Ascending aorta (tissue), 2 donors: ENCODE results near the gene RXRA. TPM values are rescaled to one million over a fixed set of nuclear protein-coding genes. Genes with fewer than 3 reads are reported as not detected.
A peak's percentile ranks its signal among the peaks of the same experiment; 100 is the strongest.

Source experiments
- DNase-seq, 2 donors: peaks; one replicate each; pipeline ENCODE4 v3.0.0-alpha.2; 2019; ENCODE audit warnings: low spot score in 2 of 2
- H3K27ac ChIP-seq, 2 donors: fragments of 200-600 bp; sonication (generic); one replicate each; pipeline ENCODE4 v1.5.1; 2016 to 2017; ENCODE audit warnings: mild to moderate bottlenecking in 1 of 2
- H3K27me3 ChIP-seq: fragments of 200-600 bp; sonication (generic); one replicate; pipeline ENCODE4 v1.5.1; 2017
- H3K36me3 ChIP-seq, 2 donors: fragments of 200-600 bp; sonication (generic); one replicate each; pipeline ENCODE4 v1.5.1; 2016
- H3K4me1 ChIP-seq, 2 donors: fragments of 200-600 bp; sonication (generic); one replicate each; pipeline ENCODE4 v1.5.1; 2016 to 2017; ENCODE audit warnings: mild to moderate bottlenecking in 1 of 2
- H3K4me3 ChIP-seq, 2 donors: fragments of 200-600 bp; sonication (generic); one replicate each; pipeline ENCODE4 v1.5.1; 2016 to 2017; ENCODE audit warnings: mild to moderate bottlenecking in 1 of 2
- H3K9me3 ChIP-seq, 2 donors: fragments of 200-600 bp; sonication (generic); one replicate each; pipeline ENCODE4 v1.5.1; 2016
- intact Hi-C: fragments of 100-400 bp; cut with DNase I; formaldehyde crosslinking; loops from one replicate; pipeline ENCODE4 v1.15.1; 2023
- total RNA-seq: library from RNA; depleted of rRNA; stranded (reverse); fragments of >200 nt; gene quantifications from one replicate; pipeline ENCODE4 v1.1.0, GENCODE V29; 2016
- TF ChIP-seq, protein P1 (sequence below), 3 experiments: fragments of 200-600 bp in 2 of 3; fragments of 450-650 bp in 1 of 3; sonication (generic) in 2 of 3; IDR thresholded peaks; one replicate each; pipeline ENCODE4 v1.5.1; 2016 to 2019; ENCODE audit warnings: antibody characterized with exemption in 3 of 3, mild to moderate bottlenecking in 1 of 3, moderate library complexity in 1 of 3

Gene RXRA
- total RNA-seq, 1 donor from 2014 or later: 64.1 TPM

DNA sequence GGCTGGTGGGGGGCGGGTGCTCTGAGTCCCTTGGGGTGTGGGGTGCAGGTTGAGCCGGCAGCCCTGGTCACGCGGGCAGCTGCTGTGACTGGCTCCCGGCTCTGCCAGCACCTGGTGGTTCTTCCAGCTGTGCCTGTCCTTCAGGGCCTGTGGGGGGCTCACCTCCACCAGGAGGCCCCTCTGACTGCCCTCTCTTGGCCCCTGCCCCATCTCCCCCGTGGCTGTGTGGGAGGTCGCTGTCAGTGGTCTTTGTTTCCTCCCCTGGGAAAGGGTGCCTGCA, 3.3 kb downstream of the RXRA start:
- Histone ChIP-seq H3K4me3 (peak overlapping the region; percentile 85 to 91), H3K4me1 (peaks cover 21 to 73% of the 10 kb centered on the region in 2 donors), H3K36me3 (no peaks in the 10 kb centered on the region), H3K9me3 (no peaks in the 10 kb centered on the region), H3K27ac (peak overlapping the region; percentile 90 to 91), H3K27me3 (no peaks in the 10 kb centered on the region)
- TF ChIP-seq, protein P1, sequence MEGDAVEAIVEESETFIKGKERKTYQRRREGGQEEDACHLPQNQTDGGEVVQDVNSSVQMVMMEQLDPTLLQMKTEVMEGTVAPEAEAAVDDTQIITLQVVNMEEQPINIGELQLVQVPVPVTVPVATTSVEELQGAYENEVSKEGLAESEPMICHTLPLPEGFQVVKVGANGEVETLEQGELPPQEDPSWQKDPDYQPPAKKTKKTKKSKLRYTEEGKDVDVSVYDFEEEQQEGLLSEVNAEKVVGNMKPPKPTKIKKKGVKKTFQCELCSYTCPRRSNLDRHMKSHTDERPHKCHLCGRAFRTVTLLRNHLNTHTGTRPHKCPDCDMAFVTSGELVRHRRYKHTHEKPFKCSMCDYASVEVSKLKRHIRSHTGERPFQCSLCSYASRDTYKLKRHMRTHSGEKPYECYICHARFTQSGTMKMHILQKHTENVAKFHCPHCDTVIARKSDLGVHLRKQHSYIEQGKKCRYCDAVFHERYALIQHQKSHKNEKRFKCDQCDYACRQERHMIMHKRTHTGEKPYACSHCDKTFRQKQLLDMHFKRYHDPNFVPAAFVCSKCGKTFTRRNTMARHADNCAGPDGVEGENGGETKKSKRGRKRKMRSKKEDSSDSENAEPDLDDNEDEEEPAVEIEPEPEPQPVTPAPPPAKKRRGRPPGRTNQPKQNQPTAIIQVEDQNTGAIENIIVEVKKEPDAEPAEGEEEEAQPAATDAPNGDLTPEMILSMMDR (IDR thresholded peaks at IDR 0.05): no peak
- intact Hi-C loops: loop anchor here (1.0 to 5.0 kb wide), 7 partner anchors 29 to 1763 kb away; partner anchors contain the start of genes BRD3OS, CAMSAP1 and COL5A1
- DNase-seq: no peak

GRCh38 chr9:134329886-134330285, 3.6 kb downstream of the RXRA start:
- Histone ChIP-seq H3K27ac (peak overlapping the region; percentile 90 to 91), H3K36me3 (no peaks in the 10 kb centered on the region), H3K9me3 (no peaks in the 10 kb centered on the region), H3K4me3 (peak overlapping the region; percentile 85 to 91), H3K27me3 (no peaks in the 10 kb centered on the region), H3K4me1 (peaks cover 21 to 72% of the 10 kb centered on the region in 2 donors)
- intact Hi-C loops: loop anchor here (1.0 to 5.0 kb wide), 7 partner anchors 28 to 1762 kb away; partner anchors contain the start of genes BRD3OS, CAMSAP1 and COL5A1
- TF ChIP-seq, protein P1 (IDR thresholded peaks at IDR 0.05): no peak
- no peak for DNase-seq

GRCh38 chr9:134330590-134330989, 4.3 kb downstream of the RXRA start:
- Histone ChIP-seq H3K4me3 (no peak overlapping the region), H3K36me3 (no peaks in the 10 kb centered on the region), H3K4me1 (peaks cover 21 to 68% of the 10 kb centered on the region in 2 donors), H3K27me3 (no peaks in the 10 kb centered on the region), H3K27ac (peak overlapping the region; percentile 90 to 91), H3K9me3 (no peaks in the 10 kb centered on the region)
- TF ChIP-seq, protein P1 (IDR thresholded peaks at IDR 0.05): no peak
- DNase-seq: no peak
- intact Hi-C loops: no loop called here

- no peaks in the 10 kb centered on the region for H3K9me3 ChIP-seq
- H3K4me3 ChIP-seq: no peak overlapping the region
- H3K4me1 ChIP-seq: peaks cover 21 to 76% of the 10 kb centered on the region in 2 donors
- intact Hi-C loops: no loop called here
- no peaks in the 10 kb centered on the region for H3K27me3 ChIP-seq
- TF ChIP-seq, protein P1 (IDR thresholded peaks at IDR 0.05): no peak
- no peak for DNase-seq
- H3K36me3 ChIP-seq: no peaks in the 10 kb centered on the region
- no peak overlapping the region for H3K27ac ChIP-seq
These were observed 5.2 kb downstream of the RXRA start for GRCh38 chr9:134331186-134332025.

DNA sequence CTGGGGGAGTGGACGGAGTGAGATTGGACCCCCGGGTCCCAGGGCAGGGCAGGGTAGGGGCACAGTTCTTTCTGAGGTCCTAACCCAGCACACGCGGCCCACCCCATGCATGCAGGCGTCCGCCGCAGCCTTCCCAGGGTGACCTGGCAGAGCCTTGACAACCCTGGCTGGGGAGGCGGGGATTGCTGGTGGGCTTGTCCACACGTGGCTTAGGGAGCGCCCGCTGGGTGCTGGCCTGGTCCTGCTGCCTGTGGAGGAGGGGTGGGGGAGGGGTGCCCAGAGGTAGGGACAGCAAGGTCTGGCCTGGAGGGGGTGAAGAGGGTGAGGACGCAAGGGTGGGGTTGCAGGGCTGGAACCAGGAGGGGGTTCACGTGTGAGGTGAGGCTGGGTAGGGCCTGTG, 6.0 kb downstream of the RXRA start:
- Histone ChIP-seq H3K27me3 (no peaks in the 10 kb centered on the region), H3K4me3 (no peak overlapping the region), H3K4me1 (peaks cover 21 to 76% of the 10 kb centered on the region in 2 donors), H3K9me3 (no peaks in the 10 kb centered on the region), H3K36me3 (no peaks in the 10 kb centered on the region), H3K27ac (no peak overlapping the region)
- intact Hi-C loops: no loop called here
- no peak for DNase-seq
- TF ChIP-seq, protein P1 (IDR thresholded peaks at IDR 0.05): no peak
